Neural cell (in vitro differentiated cells): Measurements from ENCODE around the gene MRPS27. TPM values are rescaled to one million over a fixed set of nuclear protein-coding genes. Genes with fewer than 3 reads are reported as not detected.

ENCODE experiments used
- H2AFZ ChIP-seq: fragments of 200-600, 300-800 bp; sonication (generic), shearing (Covaris generic); 2 replicates; pipeline ENCODE4 v1.6.0; 2014; ENCODE audit warnings: low read depth, mild to moderate bottlenecking, antibody characterized with exemption, low read length, moderate library complexity
- H3F3A ChIP-seq: fragments of 200-600 bp; shearing (Covaris generic); 2 replicates; pipeline ENCODE4 v1.6.1; 2016; ENCODE audit warnings: mild to moderate bottlenecking, moderate library complexity, mixed read lengths, antibody characterized with exemption, low read length; ENCODE audit not compliant: insufficient read depth, poor library complexity, severe bottlenecking
- H3K27ac ChIP-seq: fragments of 200-600, 300-800 bp; sonication (generic), shearing (Covaris generic); 2 replicates; pipeline ENCODE4 v1.5.1; 2014; ENCODE audit warnings: mild to moderate bottlenecking, low read length, moderate library complexity
- H3K27me3 ChIP-seq: fragments of 300-800, 200-600 bp; sonication (generic), shearing (Covaris generic); 2 replicates; pipeline ENCODE4 v1.6.0; 2014; ENCODE audit warnings: mild to moderate bottlenecking, low read depth, low read length, moderate library complexity; ENCODE audit not compliant: insufficient read depth
- H3K36me3 ChIP-seq: fragments of 300-800, 200-600 bp; sonication (generic), shearing (Covaris generic); 2 replicates; pipeline ENCODE4 v1.5.1; 2014; ENCODE audit warnings: mild to moderate bottlenecking, antibody characterized with exemption, low read length, moderate library complexity; ENCODE audit not compliant: insufficient read depth
- H3K4me2 ChIP-seq: fragments of 300-800, 200-600 bp; sonication (generic), shearing (Covaris generic); 2 replicates; pipeline ENCODE4 v1.6.0; 2014; ENCODE audit warnings: mild to moderate bottlenecking, low read length
- H3K4me3 ChIP-seq: fragments of 300-800, 200-600 bp; sonication (generic), shearing (Covaris generic); 2 replicates; pipeline ENCODE4 v1.5.1; 2014; ENCODE audit warnings: mild to moderate bottlenecking, low read length, moderate library complexity
- H3K79me2 ChIP-seq: fragments of 200-600 bp; shearing (Covaris generic); replicated peaks from 2 replicates; pipeline ENCODE4 v1.6.0; 2014; ENCODE audit warnings: mild to moderate bottlenecking, low read length, moderate library complexity; ENCODE audit not compliant: insufficient read depth
- H3K9ac ChIP-seq: fragments of 300-800, 200-600 bp; sonication (generic), shearing (Covaris generic); 2 replicates; pipeline ENCODE4 v1.6.1; 2016; ENCODE audit warnings: mild to moderate bottlenecking, low read length, mixed read lengths
- H3K9me2 ChIP-seq: fragments of 200-600 bp; shearing (Covaris generic); 2 replicates; pipeline ENCODE4 v1.6.1; 2016; ENCODE audit warnings: mild to moderate bottlenecking, low read length, mixed read lengths; ENCODE audit not compliant: insufficient read depth
- H3K9me3 ChIP-seq: fragments of 200-600, 300-800 bp; sonication (generic), shearing (Covaris generic); 2 replicates; pipeline ENCODE4 v1.6.1; 2016; ENCODE audit warnings: mild to moderate bottlenecking, mixed run types, low read length, moderate library complexity, mixed read lengths
- H4K20me1 ChIP-seq: fragments of 200-600 bp; shearing (Covaris generic); 2 replicates; pipeline ENCODE4 v1.6.1; 2016; ENCODE audit warnings: mild to moderate bottlenecking, mixed run types; ENCODE audit not compliant: insufficient read depth
- EP300 ChIP-seq: fragments of 450-650 bp; conservative IDR thresholded peaks from 2 replicates; pipeline ENCODE4 v1.6.1; 2014; ENCODE audit warnings: antibody characterized with exemption, mild to moderate bottlenecking, moderate library complexity; ENCODE audit not compliant: poor library complexity, severe bottlenecking
- EZH2 ChIP-seq: fragments of 200-600, 300-800 bp; shearing (Covaris generic), sonication (generic); IDR thresholded peaks from 2 replicates; pipeline ENCODE4 v1.6.1; 2014; ENCODE audit warnings: antibody characterized with exemption, low read length, borderline replicate concordance, mild to moderate bottlenecking; ENCODE audit not compliant: insufficient read depth, poor library complexity, severe bottlenecking
- MXI1 ChIP-seq: fragments of 450-650 bp; conservative IDR thresholded peaks from 2 replicates; pipeline ENCODE4 v1.6.1; 2014; ENCODE audit warnings: antibody characterized with exemption, mild to moderate bottlenecking; ENCODE audit not compliant: poor library complexity, severe bottlenecking
- POLR2AphosphoS5 ChIP-seq: IDR thresholded peaks from 2 replicates; pipeline ENCODE4 v1.6.1; 2012
- RAD21 ChIP-seq: fragments of 450-650 bp; conservative IDR thresholded peaks from 2 replicates; pipeline ENCODE4 v1.6.1; 2014; ENCODE audit warnings: antibody characterized with exemption, mild to moderate bottlenecking, moderate library complexity
- SMC3 ChIP-seq: fragments of 450-650 bp; conservative IDR thresholded peaks from 2 replicates; pipeline ENCODE4 v1.6.1; 2014; ENCODE audit warnings: antibody characterized with exemption, mild to moderate bottlenecking, moderate library complexity; ENCODE audit not compliant: poor library complexity
- TAF1 ChIP-seq: IDR thresholded peaks from 2 replicates; pipeline ENCODE4 v1.6.1; 2012; ENCODE audit warnings: low read depth
- polyA plus RNA-seq: library from polyadenylated mRNA; depleted of rRNA; stranded (reverse); fragments of >200 nt; gene quantifications from 2 replicates; pipeline ENCODE4 v1.2.3, GENCODE V29; 2014
- TF ChIP-seq, protein P1 (sequence below): IDR thresholded peaks from 2 replicates; pipeline ENCODE4 v1.6.1; 2012; ENCODE audit warnings: borderline replicate concordance
- TF ChIP-seq, protein P2 (sequence below): fragments of 450-650 bp; IDR thresholded peaks from 2 replicates; pipeline ENCODE4 v1.5.1; 2014; ENCODE audit warnings: antibody characterized with exemption, mild to moderate bottlenecking, moderate library complexity; ENCODE audit not compliant: poor library complexity, severe bottlenecking

Gene MRPS27
- polyA plus RNA-seq, 1 donor from 2014 or later: 36.7 TPM

GRCh38 chr5:72284559-72285423, 35.2 kb downstream of the MRPS27 start:
- Histone ChIP-seq H4K20me1 (no peaks in the 10 kb centered on the region), H3K9me2 (no peaks in the 10 kb centered on the region), H3K36me3 (no peaks in the 10 kb centered on the region), H3K4me3 (no peak overlapping the region), H3K9me3 (no peaks in the 10 kb centered on the region), H3K9ac (no peak overlapping the region), H3F3A (no peaks in the 10 kb centered on the region), H2AFZ (no peak overlapping the region), H3K79me2 (no peaks in the 10 kb centered on the region), H3K4me2 (no peak overlapping the region), H3K27me3 (no peaks in the 10 kb centered on the region), H3K27ac (no peak overlapping the region)
- TF ChIP-seq, protein P1, sequence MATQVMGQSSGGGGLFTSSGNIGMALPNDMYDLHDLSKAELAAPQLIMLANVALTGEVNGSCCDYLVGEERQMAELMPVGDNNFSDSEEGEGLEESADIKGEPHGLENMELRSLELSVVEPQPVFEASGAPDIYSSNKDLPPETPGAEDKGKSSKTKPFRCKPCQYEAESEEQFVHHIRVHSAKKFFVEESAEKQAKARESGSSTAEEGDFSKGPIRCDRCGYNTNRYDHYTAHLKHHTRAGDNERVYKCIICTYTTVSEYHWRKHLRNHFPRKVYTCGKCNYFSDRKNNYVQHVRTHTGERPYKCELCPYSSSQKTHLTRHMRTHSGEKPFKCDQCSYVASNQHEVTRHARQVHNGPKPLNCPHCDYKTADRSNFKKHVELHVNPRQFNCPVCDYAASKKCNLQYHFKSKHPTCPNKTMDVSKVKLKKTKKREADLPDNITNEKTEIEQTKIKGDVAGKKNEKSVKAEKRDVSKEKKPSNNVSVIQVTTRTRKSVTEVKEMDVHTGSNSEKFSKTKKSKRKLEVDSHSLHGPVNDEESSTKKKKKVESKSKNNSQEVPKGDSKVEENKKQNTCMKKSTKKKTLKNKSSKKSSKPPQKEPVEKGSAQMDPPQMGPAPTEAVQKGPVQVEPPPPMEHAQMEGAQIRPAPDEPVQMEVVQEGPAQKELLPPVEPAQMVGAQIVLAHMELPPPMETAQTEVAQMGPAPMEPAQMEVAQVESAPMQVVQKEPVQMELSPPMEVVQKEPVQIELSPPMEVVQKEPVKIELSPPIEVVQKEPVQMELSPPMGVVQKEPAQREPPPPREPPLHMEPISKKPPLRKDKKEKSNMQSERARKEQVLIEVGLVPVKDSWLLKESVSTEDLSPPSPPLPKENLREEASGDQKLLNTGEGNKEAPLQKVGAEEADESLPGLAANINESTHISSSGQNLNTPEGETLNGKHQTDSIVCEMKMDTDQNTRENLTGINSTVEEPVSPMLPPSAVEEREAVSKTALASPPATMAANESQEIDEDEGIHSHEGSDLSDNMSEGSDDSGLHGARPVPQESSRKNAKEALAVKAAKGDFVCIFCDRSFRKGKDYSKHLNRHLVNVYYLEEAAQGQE: no peak
- no peak for TF ChIP-seq EP300

GRCh38 chr5:72283358-72283757, 36.7 kb downstream of the MRPS27 start:
- Histone ChIP-seq H3K4me2 (no peak overlapping the region), H3K79me2 (no peaks in the 10 kb centered on the region), H3K27me3 (no peaks in the 10 kb centered on the region), H3K9me3 (no peaks in the 10 kb centered on the region), H4K20me1 (no peaks in the 10 kb centered on the region), H3K4me3 (no peak overlapping the region), H3K36me3 (no peaks in the 10 kb centered on the region), H3K27ac (no peak overlapping the region), H2AFZ (no peak overlapping the region), H3K9ac (no peak overlapping the region), H3F3A (no peaks in the 10 kb centered on the region), H3K9me2 (no peaks in the 10 kb centered on the region)
- TF ChIP-seq, protein P2, sequence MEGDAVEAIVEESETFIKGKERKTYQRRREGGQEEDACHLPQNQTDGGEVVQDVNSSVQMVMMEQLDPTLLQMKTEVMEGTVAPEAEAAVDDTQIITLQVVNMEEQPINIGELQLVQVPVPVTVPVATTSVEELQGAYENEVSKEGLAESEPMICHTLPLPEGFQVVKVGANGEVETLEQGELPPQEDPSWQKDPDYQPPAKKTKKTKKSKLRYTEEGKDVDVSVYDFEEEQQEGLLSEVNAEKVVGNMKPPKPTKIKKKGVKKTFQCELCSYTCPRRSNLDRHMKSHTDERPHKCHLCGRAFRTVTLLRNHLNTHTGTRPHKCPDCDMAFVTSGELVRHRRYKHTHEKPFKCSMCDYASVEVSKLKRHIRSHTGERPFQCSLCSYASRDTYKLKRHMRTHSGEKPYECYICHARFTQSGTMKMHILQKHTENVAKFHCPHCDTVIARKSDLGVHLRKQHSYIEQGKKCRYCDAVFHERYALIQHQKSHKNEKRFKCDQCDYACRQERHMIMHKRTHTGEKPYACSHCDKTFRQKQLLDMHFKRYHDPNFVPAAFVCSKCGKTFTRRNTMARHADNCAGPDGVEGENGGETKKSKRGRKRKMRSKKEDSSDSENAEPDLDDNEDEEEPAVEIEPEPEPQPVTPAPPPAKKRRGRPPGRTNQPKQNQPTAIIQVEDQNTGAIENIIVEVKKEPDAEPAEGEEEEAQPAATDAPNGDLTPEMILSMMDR: no peak
- no peak for TF ChIP-seq POLR2AphosphoS5
- no peak for TF ChIP-seq SMC3
- TF ChIP-seq MXI1: no peak
- TF ChIP-seq EP300: no peak
- no peak for TF ChIP-seq EZH2
- TF ChIP-seq TAF1: no peak
- TF ChIP-seq, protein P1: no peak
- no peak for TF ChIP-seq RAD21
